ENCODE results near the gene RNF121.

Gene RNF121

GRCh38 chr11:72004515-72005346 lies 75.9 kb downstream of the RNF121 start:
- Histone ChIP-seq H3K27ac (ENCODE audit: insufficient read depth in 1 of 2, low read depth in 1 of 2, low read length in 2 of 2, poor library complexity in 1 of 2, severe bottlenecking in 2 of 2) (no peak overlapping the region), H3K4me3 (ENCODE audit: control insufficient read depth in 1 of 7, extremely low read depth in 1 of 7, insufficient read depth in 4 of 7, low read depth in 2 of 7, low read length in 6 of 7) (no peak overlapping the region), H3K36me3 (ENCODE audit: control insufficient read depth in 4 of 4, insufficient read depth in 4 of 4, low read length in 3 of 4) (peaks cover 26 to 91% (median 80%) of the 10 kb centered on the region in 4 experiments), H3K9me3 (ENCODE audit: control extremely low read depth in 1 of 5, control insufficient read depth in 4 of 5, insufficient read depth in 2 of 5, low read depth in 1 of 5, low read length in 4 of 5) (no peaks in the 10 kb centered on the region), H3K4me1 (ENCODE audit: control extremely low read depth in 1 of 4, control insufficient read depth in 4 of 4, insufficient read depth in 4 of 4, low read length in 3 of 4) (no peaks in the 10 kb centered on the region), H3K27me3 (replicated peaks in 2 of 5; ENCODE audit: control insufficient read depth in 4 of 5, insufficient read depth in 5 of 5, low read length in 4 of 5) (no peaks in the 10 kb centered on the region)
- no peak for DNase-seq
- CTCF ChIA-PET, result interaction anchor here (1.0 to 13.3 kb wide), 4 partner anchors 10 to 27 kb away, joined by 3 to 110 read pairs (median 3); no protein-coding TSS in a partner anchor
- POLR2A ChIA-PET, result no interaction called here
- 94% methylated on average over 16 of the region's 16 CpGs for WGBS (ENCODE audit: insufficient coverage)

GRCh38 chr11:72005347-72006260 lies 76.8 kb downstream of the RNF121 start:
- no peaks in the 10 kb centered on the region for H3K27me3 ChIP-seq (replicated peaks in 2 of 5; ENCODE audit: control insufficient read depth in 4 of 5, insufficient read depth in 5 of 5, low read length in 4 of 5)
- 95% methylated on average over 20 of the region's 20 CpGs for WGBS (ENCODE audit: insufficient coverage)
- POLR2A ChIA-PET, result no interaction called here
- H3K4me1 ChIP-seq (ENCODE audit: control extremely low read depth in 1 of 4, control insufficient read depth in 4 of 4, insufficient read depth in 4 of 4, low read length in 3 of 4), result no peaks in the 10 kb centered on the region
- DNase-seq, result no peak
- no peaks in the 10 kb centered on the region for H3K9me3 ChIP-seq (ENCODE audit: control extremely low read depth in 1 of 5, control insufficient read depth in 4 of 5, insufficient read depth in 2 of 5, low read depth in 1 of 5, low read length in 4 of 5)
- no peak overlapping the region for H3K27ac ChIP-seq (ENCODE audit: insufficient read depth in 1 of 2, low read depth in 1 of 2, low read length in 2 of 2, poor library complexity in 1 of 2, severe bottlenecking in 2 of 2)
- peaks cover 28 to 98% (median 87%) of the 10 kb centered on the region in 4 experiments for H3K36me3 ChIP-seq (ENCODE audit: control insufficient read depth in 4 of 4, insufficient read depth in 4 of 4, low read length in 3 of 4)
- CTCF ChIA-PET, result interaction anchor here (1.0 to 13.3 kb wide), 4 partner anchors 11 to 27 kb away, joined by 3 to 110 read pairs (median 3); no protein-coding TSS in a partner anchor
- H3K4me3 ChIP-seq (ENCODE audit: control insufficient read depth in 1 of 7, extremely low read depth in 1 of 7, insufficient read depth in 4 of 7, low read depth in 2 of 7, low read length in 6 of 7), result no peak overlapping the region

DNA sequence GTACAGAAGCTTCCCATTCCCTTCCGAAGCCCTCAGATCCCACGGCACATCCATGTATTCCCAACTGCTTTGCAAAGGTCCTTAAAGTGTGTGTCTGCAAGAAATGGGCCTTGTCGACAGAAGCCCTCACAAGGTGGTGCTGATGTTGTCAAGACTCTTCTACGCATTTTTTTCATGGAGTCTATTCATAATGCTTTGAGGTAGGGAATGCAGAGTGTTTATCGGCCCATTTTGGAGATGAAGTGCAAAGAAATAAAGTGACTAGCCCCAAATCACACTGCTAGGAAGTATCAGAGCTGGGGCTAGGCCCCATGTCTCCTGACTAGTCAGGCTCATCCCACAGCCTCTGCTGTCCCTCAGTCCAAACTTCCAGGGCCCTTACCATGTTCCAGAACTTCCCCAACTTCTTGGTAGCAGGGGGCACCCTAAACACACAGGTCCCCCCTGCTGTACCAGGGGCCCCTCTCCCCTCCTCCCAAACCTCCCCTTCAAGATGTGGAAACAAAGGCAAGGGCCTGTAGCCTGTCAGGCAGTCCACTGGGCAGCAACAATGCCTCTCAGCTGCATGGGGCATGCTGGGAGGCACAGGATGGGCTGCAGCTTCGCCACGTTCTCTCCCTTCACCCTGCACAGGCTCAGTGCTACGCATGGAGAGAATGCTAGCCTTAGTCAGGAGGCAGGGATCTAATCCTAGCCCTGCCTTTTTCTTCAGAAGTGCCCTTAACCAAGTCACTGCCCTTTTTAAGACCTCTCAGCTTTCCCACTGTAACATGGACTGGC lies 77.7 kb downstream of the RNF121 start:
- H3K27ac ChIP-seq (ENCODE audit: insufficient read depth in 1 of 2, low read depth in 1 of 2, low read length in 2 of 2, poor library complexity in 1 of 2, severe bottlenecking in 2 of 2), result no peak overlapping the region
- WGBS (ENCODE audit: insufficient coverage), result 99% methylated on average over 7 of the region's 8 CpGs
- POLR2A ChIA-PET, result interaction anchor here (0.6 kb wide), 1 partner anchor 217 kb away, joined by 4 read pairs; no protein-coding TSS in a partner anchor
- no peaks in the 10 kb centered on the region for H3K27me3 ChIP-seq (replicated peaks in 2 of 5; ENCODE audit: control insufficient read depth in 4 of 5, insufficient read depth in 5 of 5, low read length in 4 of 5)
- CTCF ChIA-PET, result interaction anchor here (1.9 to 13.3 kb wide), 2 partner anchors 10 to 11 kb away, joined by 8 to 110 read pairs; no protein-coding TSS in a partner anchor
- no peak overlapping the region for H3K4me3 ChIP-seq (ENCODE audit: control insufficient read depth in 1 of 7, extremely low read depth in 1 of 7, insufficient read depth in 4 of 7, low read depth in 2 of 7, low read length in 6 of 7)
- H3K9me3 ChIP-seq (ENCODE audit: control extremely low read depth in 1 of 5, control insufficient read depth in 4 of 5, insufficient read depth in 2 of 5, low read depth in 1 of 5, low read length in 4 of 5), result no peaks in the 10 kb centered on the region
- peaks cover 28 to 99% (median 88%) of the 10 kb centered on the region in 4 experiments for H3K36me3 ChIP-seq (ENCODE audit: control insufficient read depth in 4 of 4, insufficient read depth in 4 of 4, low read length in 3 of 4)
- no peaks in the 10 kb centered on the region for H3K4me1 ChIP-seq (ENCODE audit: control extremely low read depth in 1 of 4, control insufficient read depth in 4 of 4, insufficient read depth in 4 of 4, low read length in 3 of 4)
- DNase-seq, result no peak

GRCh38 chr11:72007089-72007476 lies 78.2 kb downstream of the RNF121 start:
- no peaks in the 10 kb centered on the region for H3K27me3 ChIP-seq (replicated peaks in 2 of 5; ENCODE audit: control insufficient read depth in 4 of 5, insufficient read depth in 5 of 5, low read length in 4 of 5)
- H3K9me3 ChIP-seq (ENCODE audit: control extremely low read depth in 1 of 5, control insufficient read depth in 4 of 5, insufficient read depth in 2 of 5, low read depth in 1 of 5, low read length in 4 of 5), result no peaks in the 10 kb centered on the region
- POLR2A ChIA-PET, result interaction anchor here (0.6 kb wide), 1 partner anchor 216 kb away, joined by 4 read pairs; no protein-coding TSS in a partner anchor
- no peaks in the 10 kb centered on the region for H3K4me1 ChIP-seq (ENCODE audit: control extremely low read depth in 1 of 4, control insufficient read depth in 4 of 4, insufficient read depth in 4 of 4, low read length in 3 of 4)
- H3K4me3 ChIP-seq (ENCODE audit: control insufficient read depth in 1 of 7, extremely low read depth in 1 of 7, insufficient read depth in 4 of 7, low read depth in 2 of 7, low read length in 6 of 7), result no peak overlapping the region
- H3K36me3 ChIP-seq (ENCODE audit: control insufficient read depth in 4 of 4, insufficient read depth in 4 of 4, low read length in 3 of 4), result peaks cover 32 to 99% (median 91%) of the 10 kb centered on the region in 4 experiments
- WGBS (ENCODE audit: insufficient coverage), result 96% methylated on average over 15 of the region's 15 CpGs
- no peak for DNase-seq
- CTCF ChIA-PET, result interaction anchor here (1.9 to 2.3 kb wide), 2 partner anchors 11 to 18 kb away, joined by 8 read pairs; no protein-coding TSS in a partner anchor
- H3K27ac ChIP-seq (ENCODE audit: insufficient read depth in 1 of 2, low read depth in 1 of 2, low read length in 2 of 2, poor library complexity in 1 of 2, severe bottlenecking in 2 of 2), result no peak overlapping the region

- Histone ChIP-seq H3K9me3 (ENCODE audit: control extremely low read depth in 1 of 5, control insufficient read depth in 4 of 5, insufficient read depth in 2 of 5, low read depth in 1 of 5, low read length in 4 of 5) (no peaks in the 10 kb centered on the region), H3K4me3 (ENCODE audit: control insufficient read depth in 1 of 7, extremely low read depth in 1 of 7, insufficient read depth in 4 of 7, low read depth in 2 of 7, low read length in 6 of 7) (no peak overlapping the region), H3K27ac (ENCODE audit: insufficient read depth in 1 of 2, low read depth in 1 of 2, low read length in 2 of 2, poor library complexity in 1 of 2, severe bottlenecking in 2 of 2) (no peak overlapping the region), H3K27me3 (replicated peaks in 2 of 5; ENCODE audit: control insufficient read depth in 4 of 5, insufficient read depth in 5 of 5, low read length in 4 of 5) (no peaks in the 10 kb centered on the region), H3K4me1 (ENCODE audit: control extremely low read depth in 1 of 4, control insufficient read depth in 4 of 4, insufficient read depth in 4 of 4, low read length in 3 of 4) (no peaks in the 10 kb centered on the region), H3K36me3 (ENCODE audit: control insufficient read depth in 4 of 4, insufficient read depth in 4 of 4, low read length in 3 of 4) (peaks cover 36 to 99% (median 93%) of the 10 kb centered on the region in 4 experiments)
- ChIA-PET POLR2A (no interaction called here), CTCF (interaction anchor here (1.4 to 2.3 kb wide), 4 partner anchors 8 to 137 kb away, joined by 3 to 8 read pairs (median 7); partner anchors contain the start of gene IL18BP)
- WGBS (ENCODE audit: insufficient coverage), result 100% methylated on average over 2 of the region's 5 CpGs
- no peak for DNase-seq
These were observed 78.7 kb downstream of the RNF121 start for GRCh38 chr11:72007587-72007986.

DNA sequence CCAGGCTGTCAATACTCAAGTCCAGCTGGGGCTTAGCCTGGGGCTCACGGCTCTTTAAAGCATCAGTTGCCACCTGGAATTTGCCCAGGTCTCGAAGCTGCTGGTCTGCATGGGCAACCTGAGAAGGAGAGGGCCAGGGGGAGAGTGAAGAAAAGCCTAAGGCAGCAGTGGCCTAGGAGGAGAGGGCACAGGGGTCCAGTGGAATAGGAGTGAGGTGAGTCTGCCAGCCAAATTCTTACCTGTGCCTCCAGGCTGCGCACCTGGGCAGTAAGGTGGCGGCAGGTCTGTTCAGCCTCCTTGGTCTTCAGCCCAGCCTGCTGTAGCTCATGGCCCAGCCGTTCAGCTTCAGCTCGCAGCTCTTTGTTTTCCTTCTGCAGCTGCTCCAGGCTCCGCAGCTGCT lies 79.9 kb downstream of the RNF121 start:
- Histone ChIP-seq H3K4me1 (ENCODE audit: control extremely low read depth in 1 of 4, control insufficient read depth in 4 of 4, insufficient read depth in 4 of 4, low read length in 3 of 4) (no peaks in the 10 kb centered on the region), H3K27me3 (replicated peaks in 2 of 5; ENCODE audit: control insufficient read depth in 4 of 5, insufficient read depth in 5 of 5, low read length in 4 of 5) (no peaks in the 10 kb centered on the region), H3K9me3 (ENCODE audit: control extremely low read depth in 1 of 5, control insufficient read depth in 4 of 5, insufficient read depth in 2 of 5, low read depth in 1 of 5, low read length in 4 of 5) (no peaks in the 10 kb centered on the region), H3K27ac (ENCODE audit: insufficient read depth in 1 of 2, low read depth in 1 of 2, low read length in 2 of 2, poor library complexity in 1 of 2, severe bottlenecking in 2 of 2) (no peak overlapping the region), H3K4me3 (ENCODE audit: control insufficient read depth in 1 of 7, extremely low read depth in 1 of 7, insufficient read depth in 4 of 7, low read depth in 2 of 7, low read length in 6 of 7) (no peak overlapping the region), H3K36me3 (ENCODE audit: control insufficient read depth in 4 of 4, insufficient read depth in 4 of 4, low read length in 3 of 4) (peaks cover 36 to 99% (median 93%) of the 10 kb centered on the region in 4 experiments)
- CTCF ChIA-PET, result interaction anchor here (0.9 to 2.3 kb wide), 7 partner anchors 9 to 135 kb away, joined by 3 to 8 read pairs (median 4); partner anchors contain the start of gene IL18BP
- DNase-seq, result no peak
- POLR2A ChIA-PET, result no interaction called here
- WGBS (ENCODE audit: insufficient coverage), result 95% methylated on average over 6 of the region's 7 CpGs

Data from common myeloid progenitor, CD34-positive (primary cell).